Activated CD8-positive, alpha-beta T cell treated with anti-CD3 and anti-CD28 coated beads for 36 hours (primary cell): ENCODE measurements around the gene ATAD3B. TPM values are rescaled to one million over a fixed set of nuclear protein-coding genes. Genes with fewer than 3 reads are reported as not detected.
"Not testable (repeated sequence)": the region's sequence is repeated elsewhere in the genome, so short reads cannot be mapped to it uniquely, and the experiment has no call there.

Experiments
- ATAC-seq: fragments of 200-7000 bp; cut with Tn5 transposase; one replicate; pipeline ENCODE4 v1.10.0; 2021; ENCODE audit warnings: mild to moderate bottlenecking, moderate library complexity
- CTCF ChIA-PET: fragments of 350-600 bp; sonication (Branson Sonifier 250); formaldehyde crosslinking; loops from one replicate; lab custom pipeline; 2021; ENCODE audit warnings: antibody characterized with exemption; lab: Charles Lee
- POLR2A ChIA-PET: fragments of 350-600 bp; sonication (Branson Sonifier 250); formaldehyde crosslinking; loops from one replicate; lab custom pipeline; 2021; ENCODE audit warnings: antibody characterized with exemption; lab: Charles Lee
- DNase-seq: peaks from one replicate; pipeline ENCODE4 v3.0.0-alpha.2; 2020
- H3K27ac Mint-ChIP-seq: one replicate; pipeline ENCODE4 v1.8.0; 2021; ENCODE audit warnings: mild to moderate bottlenecking, mixed read lengths
- H3K27me3 Mint-ChIP-seq: one replicate; pipeline ENCODE4 v1.8.0; 2021; ENCODE audit warnings: mixed read lengths
- H3K36me3 Mint-ChIP-seq: one replicate; pipeline ENCODE4 v1.8.0; 2021; ENCODE audit warnings: low read depth, mixed read lengths
- H3K4me1 Mint-ChIP-seq: one replicate; pipeline ENCODE4 v1.8.0; 2021; ENCODE audit warnings: low read depth, mixed read lengths
- H3K4me3 Mint-ChIP-seq: one replicate; pipeline ENCODE4 v1.8.0; 2021; ENCODE audit warnings: mild to moderate bottlenecking, moderate library complexity, mixed read lengths
- H3K9me3 Mint-ChIP-seq: one replicate; pipeline ENCODE4 v1.8.0; 2021; ENCODE audit warnings: mixed read lengths
- CTCF ChIP-seq: fragments of 200-600 bp; IDR thresholded peaks from one replicate; pipeline ENCODE4 v1.8.0; 2022; ENCODE audit warnings: antibody characterized with exemption, mild to moderate bottlenecking
- intact Hi-C: fragments of 100-400 bp; cut with micrococcal nuclease; formaldehyde crosslinking; loops from one replicate; pipeline ENCODE4 v1.10.0; 2022
- total RNA-seq, 2 experiments: library from RNA; stranded (reverse); gene quantifications; one replicate each; pipeline ENCODE4 v1.2.3, GENCODE V29; 2021

Gene ATAD3B
- total RNA-seq, 2 experiments from 2014 or later: 42.5 to 48.1 TPM

GRCh38 chr1:1460540-1461130, 10.9 kb upstream of the ATAD3B start:
- Mint-ChIP-seq H3K9me3 (no peaks in the 10 kb centered on the region), H3K36me3 (no peaks in the 10 kb centered on the region), H3K4me1 (no peaks in the 10 kb centered on the region), H3K4me3 (no peak overlapping the region), H3K27ac (no peak overlapping the region), H3K27me3 (no peaks in the 10 kb centered on the region)
- POLR2A ChIA-PET: no interaction called here
- TF ChIP-seq CTCF: no peak
- DNase-seq (no peak), ATAC-seq (no peak)
- CTCF ChIA-PET: no interaction called here
- intact Hi-C loops: no loop called here

GRCh38 chr1:1461721-1462317, 9.7 kb upstream of the ATAD3B start:
- Mint-ChIP-seq H3K27ac (peak overlapping the region; percentile 73), H3K4me1 (no peaks in the 10 kb centered on the region), H3K27me3 (no peaks in the 10 kb centered on the region), H3K4me3 (peak overlapping the region; percentile 15), H3K9me3 (no peaks in the 10 kb centered on the region), H3K36me3 (no peaks in the 10 kb centered on the region)
- DNase-seq (no peak), ATAC-seq (peak; percentile 28)
- intact Hi-C loops: no loop called here
- CTCF ChIA-PET: no interaction called here
- no peak for TF ChIP-seq CTCF
- POLR2A ChIA-PET: no interaction called here

GRCh38 chr1:1462318-1462966, 9.1 kb upstream of the ATAD3B start:
- no peaks in the 10 kb centered on the region for H3K27me3 Mint-ChIP-seq
- H3K9me3 Mint-ChIP-seq: no peaks in the 10 kb centered on the region
- DNase-seq (peak; percentile 31), ATAC-seq (peak; percentile 72)
- POLR2A ChIA-PET: no interaction called here
- no peak for TF ChIP-seq CTCF
- H3K36me3 Mint-ChIP-seq: no peaks in the 10 kb centered on the region
- CTCF ChIA-PET: no interaction called here
- no peaks in the 10 kb centered on the region for H3K4me1 Mint-ChIP-seq
- intact Hi-C loops: no loop called here
- H3K27ac Mint-ChIP-seq: peak overlapping the region; percentile 73
- peak overlapping the region; percentile 40 for H3K4me3 Mint-ChIP-seq

GRCh38 chr1:1463312-1463711, 8.3 kb upstream of the ATAD3B start:
- ATAC-seq: no peak
- Mint-ChIP-seq H3K27ac (no peak overlapping the region), H3K4me3 (no peak overlapping the region), H3K9me3 (no peaks in the 10 kb centered on the region), H3K36me3 (no peaks in the 10 kb centered on the region), H3K27me3 (no peaks in the 10 kb centered on the region), H3K4me1 (no peaks in the 10 kb centered on the region)
- no peak for TF ChIP-seq CTCF
- ChIA-PET CTCF (interaction anchor here (1.2 to 2.7 kb wide), 2 partner anchors 41 to 91 kb away, joined by 3 to 9 read pairs; no protein-coding TSS in a partner anchor), POLR2A (no interaction called here)
- DNase-seq: no peak
- intact Hi-C loops: no loop called here

- H3K27ac Mint-ChIP-seq, H3K27me3 Mint-ChIP-seq, CTCF ChIA-PET, POLR2A ChIA-PET, DNase-seq, H3K4me3 Mint-ChIP-seq, H3K36me3 Mint-ChIP-seq, H3K9me3 Mint-ChIP-seq, ATAC-seq, intact Hi-C loops: not testable (repeated sequence)
- H3K4me1 Mint-ChIP-seq: peaks cover 16% of the 10 kb centered on the region
Observed at GRCh38 chr1:1468196-1468985, 3.2 kb upstream of the ATAD3B start.
